Effector memory CD4-positive, alpha-beta T cell (primary cell): ENCODE data around the gene JAZF1.

Experiments
- DNase-seq, 3 donors: peaks; one replicate each; pipeline ENCODE4 v3.0.0-alpha.2; 2020
- H3K27ac ChIP-seq: 2 replicates; pipeline ENCODE4 v1.7.0; 2013; ENCODE audit warnings: mild to moderate bottlenecking, low read length, moderate library complexity; ENCODE audit not compliant: insufficient read depth, poor library complexity, severe bottlenecking
- H3K27me3 ChIP-seq: replicated peaks from 2 replicates; pipeline ENCODE4 v1.7.0; 2013; ENCODE audit warnings: mild to moderate bottlenecking, low read length; ENCODE audit not compliant: insufficient read depth, control insufficient read depth, poor library complexity, severe bottlenecking
- H3K36me3 ChIP-seq: 2 replicates; pipeline ENCODE4 v1.7.0; 2013; ENCODE audit warnings: mild to moderate bottlenecking, low read length, moderate library complexity; ENCODE audit not compliant: control insufficient read depth, insufficient read depth
- H3K4me1 ChIP-seq: 2 replicates; pipeline ENCODE4 v1.7.0; 2013; ENCODE audit warnings: low read length, mild to moderate bottlenecking; ENCODE audit not compliant: control insufficient read depth, insufficient read depth, poor library complexity, severe bottlenecking
- H3K4me3 ChIP-seq: 2 replicates; pipeline ENCODE4 v1.7.0; 2013; ENCODE audit warnings: low read length, low read depth, mild to moderate bottlenecking; ENCODE audit not compliant: insufficient read depth, poor library complexity, severe bottlenecking
- H3K9me3 ChIP-seq: 2 replicates; pipeline ENCODE4 v1.7.0; 2013; ENCODE audit warnings: mild to moderate bottlenecking, low read length, moderate library complexity; ENCODE audit not compliant: control insufficient read depth

JAZF1 gene

GRCh38 chr7:28112467-28112866 lies 68.1 kb downstream of the JAZF1 start:
- DNase-seq, result no peak
- H3K36me3 ChIP-seq, result no peaks in the 10 kb centered on the region
- H3K27me3 ChIP-seq, result no peaks in the 10 kb centered on the region
- no peaks in the 10 kb centered on the region for H3K9me3 ChIP-seq
- no peak overlapping the region for H3K27ac ChIP-seq
- H3K4me3 ChIP-seq, result no peak overlapping the region
- H3K4me1 ChIP-seq, result no peaks in the 10 kb centered on the region

DNA sequence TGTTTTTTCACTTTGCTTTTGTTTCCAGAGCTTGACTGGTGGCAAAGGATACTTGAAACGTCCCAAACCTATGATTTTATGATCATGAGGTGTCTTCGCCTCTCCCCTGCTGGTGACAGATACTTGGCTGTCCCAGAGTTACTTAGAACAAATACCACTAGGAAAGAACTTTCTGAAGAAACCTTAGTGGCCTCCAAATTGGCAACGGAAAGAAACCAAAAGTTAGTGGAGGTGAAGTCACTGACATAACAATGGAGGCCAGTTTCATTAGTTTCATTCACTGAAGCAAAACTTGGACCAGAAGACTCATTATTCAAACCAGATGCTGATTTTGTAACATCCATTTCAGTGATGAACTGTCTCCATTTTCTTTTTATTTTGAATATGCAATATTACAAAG lies 68.6 kb downstream of the JAZF1 start:
- no peak for DNase-seq
- Histone ChIP-seq H3K27ac (no peak overlapping the region), H3K36me3 (no peaks in the 10 kb centered on the region), H3K4me3 (no peak overlapping the region), H3K9me3 (no peaks in the 10 kb centered on the region), H3K4me1 (no peaks in the 10 kb centered on the region), H3K27me3 (no peaks in the 10 kb centered on the region)

- Histone ChIP-seq H3K27ac (no peak overlapping the region), H3K36me3 (no peaks in the 10 kb centered on the region), H3K4me1 (no peaks in the 10 kb centered on the region), H3K27me3 (no peaks in the 10 kb centered on the region), H3K4me3 (no peak overlapping the region), H3K9me3 (no peaks in the 10 kb centered on the region)
- DNase-seq, result no peak
Measured at GRCh38 chr7:28110427-28111012, 70.1 kb downstream of the JAZF1 start.

DNA sequence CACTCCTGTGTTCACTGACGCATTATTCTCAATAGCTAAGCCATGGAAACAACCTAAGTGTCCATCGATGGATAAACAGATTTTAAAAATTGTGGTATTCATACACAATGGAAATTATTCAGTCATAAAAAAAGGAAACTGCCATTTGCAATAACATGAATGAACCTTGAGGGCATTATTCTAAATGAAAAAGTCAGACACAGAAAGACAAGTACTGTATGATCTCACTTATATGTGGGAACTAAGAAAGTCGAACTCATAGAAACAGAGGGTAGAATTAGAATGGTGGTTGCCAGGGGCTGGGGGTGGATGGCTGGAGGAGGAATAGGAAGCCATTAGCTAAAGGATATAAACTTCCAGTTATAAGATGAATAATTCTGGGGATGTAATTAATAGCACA lies 71.8 kb downstream of the JAZF1 start:
- DNase-seq, result no peak
- no peaks in the 10 kb centered on the region for H3K9me3 ChIP-seq
- no peak overlapping the region for H3K4me3 ChIP-seq
- H3K4me1 ChIP-seq, result no peaks in the 10 kb centered on the region
- H3K27ac ChIP-seq, result no peak overlapping the region
- no peaks in the 10 kb centered on the region for H3K36me3 ChIP-seq
- no peaks in the 10 kb centered on the region for H3K27me3 ChIP-seq

DNA sequence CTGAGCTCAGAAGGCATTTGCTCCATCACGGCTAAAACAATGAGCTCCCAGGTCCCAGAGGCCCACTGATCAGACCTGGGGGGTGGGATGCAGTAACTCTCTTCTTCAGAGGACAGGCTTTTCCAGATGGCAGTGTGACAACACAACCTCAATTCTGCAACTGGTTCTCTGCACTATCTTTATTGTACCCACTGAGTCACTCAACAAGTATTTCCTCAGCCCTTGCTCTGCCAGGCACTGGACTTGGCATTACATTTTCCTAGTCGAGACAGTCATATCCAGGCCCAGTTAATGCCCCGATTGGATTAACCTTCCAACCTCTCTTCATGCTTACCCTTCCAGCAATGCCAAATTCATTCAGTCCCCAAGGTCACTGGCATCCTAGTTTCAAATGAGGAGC lies 72.6 kb downstream of the JAZF1 start:
- no peak for DNase-seq
- H3K27ac ChIP-seq, result no peak overlapping the region
- H3K4me3 ChIP-seq, result no peak overlapping the region
- no peaks in the 10 kb centered on the region for H3K9me3 ChIP-seq
- H3K36me3 ChIP-seq, result no peaks in the 10 kb centered on the region
- H3K27me3 ChIP-seq, result no peaks in the 10 kb centered on the region
- no peaks in the 10 kb centered on the region for H3K4me1 ChIP-seq

DNA sequence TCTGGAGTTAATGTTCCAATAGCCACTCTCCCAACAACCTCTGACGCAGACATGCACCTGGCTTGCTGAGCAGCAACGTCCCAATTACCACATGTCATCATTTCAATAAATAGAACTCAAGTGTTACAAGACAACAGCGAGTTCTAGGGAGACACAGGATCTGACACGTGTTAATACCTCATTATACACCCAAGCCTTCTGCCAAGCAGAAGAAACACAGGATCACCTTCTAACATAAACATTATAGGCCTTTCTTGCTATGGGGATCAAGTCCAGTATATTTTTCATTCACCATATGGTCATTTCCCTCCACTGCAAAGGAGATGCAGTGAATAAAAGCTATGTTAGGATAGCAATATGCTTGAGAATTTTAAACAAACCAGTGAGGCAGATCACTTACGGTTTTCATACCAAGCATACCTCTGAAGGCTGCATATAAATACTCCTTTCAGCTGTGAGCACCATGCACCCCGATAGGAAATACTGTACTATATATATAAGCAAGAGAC lies 74.2 kb downstream of the JAZF1 start:
- Histone ChIP-seq H3K4me3 (no peak overlapping the region), H3K4me1 (no peaks in the 10 kb centered on the region), H3K27me3 (no peaks in the 10 kb centered on the region), H3K9me3 (no peaks in the 10 kb centered on the region), H3K27ac (no peak overlapping the region), H3K36me3 (no peaks in the 10 kb centered on the region)
- DNase-seq, result no peak

DNA sequence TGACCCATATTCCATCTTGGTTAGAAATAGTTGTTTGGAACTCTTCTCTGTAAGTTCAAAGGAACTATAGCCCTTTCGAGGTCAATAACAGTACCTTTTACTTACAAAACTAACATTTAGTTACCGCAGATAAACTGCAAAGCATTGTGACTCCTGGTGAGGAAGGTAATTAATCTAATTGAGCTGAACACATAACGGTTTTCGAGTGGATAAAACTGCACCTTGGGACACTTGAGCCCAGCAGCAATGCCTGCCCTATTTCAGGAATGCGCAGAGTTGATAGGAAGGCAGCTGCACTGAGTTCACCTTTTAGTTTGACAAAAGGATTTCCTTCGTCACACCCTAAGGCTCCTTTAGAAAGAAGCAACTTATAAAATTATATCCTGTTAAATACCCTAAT lies 75.4 kb downstream of the JAZF1 start:
- H3K36me3 ChIP-seq, result no peaks in the 10 kb centered on the region
- H3K9me3 ChIP-seq, result no peaks in the 10 kb centered on the region
- no peaks in the 10 kb centered on the region for H3K4me1 ChIP-seq
- no peak overlapping the region for H3K4me3 ChIP-seq
- no peak overlapping the region for H3K27ac ChIP-seq
- DNase-seq, result no peak
- H3K27me3 ChIP-seq, result no peaks in the 10 kb centered on the region

DNA sequence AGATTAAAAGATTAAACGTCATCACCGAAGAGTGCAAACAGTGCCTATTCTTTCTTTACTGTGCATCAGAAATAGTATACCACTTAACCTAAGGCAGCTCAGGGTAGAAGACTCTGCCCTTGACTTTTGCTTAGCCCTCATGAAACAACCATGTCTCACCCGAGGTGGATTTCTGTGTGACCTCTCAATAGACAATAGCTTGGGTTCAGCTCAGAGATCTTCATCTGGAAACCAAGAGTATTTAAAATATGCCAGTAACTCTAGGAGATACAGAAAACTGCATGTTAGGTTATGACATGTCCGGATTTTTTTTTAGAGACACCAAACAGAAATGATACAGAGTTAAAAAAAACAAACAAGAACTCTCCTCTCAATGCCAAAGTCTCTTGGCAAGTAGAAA lies 75.8 kb downstream of the JAZF1 start:
- Histone ChIP-seq H3K4me3 (no peak overlapping the region), H3K9me3 (no peaks in the 10 kb centered on the region), H3K4me1 (no peaks in the 10 kb centered on the region), H3K27ac (no peak overlapping the region), H3K27me3 (no peaks in the 10 kb centered on the region), H3K36me3 (no peaks in the 10 kb centered on the region)
- no peak for DNase-seq

- Histone ChIP-seq H3K4me1 (no peaks in the 10 kb centered on the region), H3K4me3 (no peak overlapping the region), H3K27me3 (no peaks in the 10 kb centered on the region), H3K27ac (no peak overlapping the region), H3K9me3 (no peaks in the 10 kb centered on the region), H3K36me3 (no peaks in the 10 kb centered on the region)
- DNase-seq, result no peak
Measured at GRCh38 chr7:28104041-28104541, 76.5 kb downstream of the JAZF1 start.

DNA sequence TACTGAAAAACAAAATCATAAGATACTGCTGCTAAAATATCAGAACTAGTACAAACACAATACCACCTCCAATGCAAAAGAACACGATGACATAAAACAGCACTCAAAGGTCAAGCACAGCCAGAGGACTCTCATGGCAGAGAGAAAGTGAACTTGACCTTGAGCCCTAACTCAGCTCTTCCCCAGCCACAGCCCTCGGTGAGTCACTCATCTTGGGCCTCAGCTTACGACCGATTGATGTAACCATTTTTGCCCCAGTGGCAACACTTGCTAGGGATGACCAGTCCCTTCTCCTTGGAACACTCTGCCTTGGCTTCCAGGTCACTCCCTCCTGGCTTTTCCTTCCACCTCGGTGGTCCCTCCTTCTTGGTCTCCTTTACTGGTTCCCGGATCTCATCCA lies 77.8 kb downstream of the JAZF1 start:
- H3K27ac ChIP-seq, result no peak overlapping the region
- no peaks in the 10 kb centered on the region for H3K36me3 ChIP-seq
- no peaks in the 10 kb centered on the region for H3K4me1 ChIP-seq
- H3K4me3 ChIP-seq, result no peak overlapping the region
- no peaks in the 10 kb centered on the region for H3K9me3 ChIP-seq
- no peaks in the 10 kb centered on the region for H3K27me3 ChIP-seq
- DNase-seq, result no peak
